K562 (cell line): ENCODE measurements around the gene IPO11.

ENCODE experiments used
- CEBPG ChIP-seq, 3 experiments: fragments of 200-800 bp in 1 of 3; sonication (Bioruptor generic) in 1 of 3; sonication (generic) in 1 of 3; formaldehyde crosslinking in 1 of 3; IDR thresholded peaks in 2 of 3; conservative IDR thresholded peaks in 1 of 3; 2 replicates each; pipeline versions ENCODE4 v1.6.1 to v1.8.0; 2016 to 2022; ENCODE audit warnings: missing compliant biosample characterization in 2 of 3, missing genetic modification characterization in 2 of 3, mild to moderate bottlenecking in 1 of 3, missing genetic modification reagents in 1 of 3
- ELF1 ChIP-seq: fragments of 200-800 bp; sonication (Bioruptor generic); IDR thresholded peaks from 2 replicates; pipeline ENCODE4 v1.6.1; 2016; ENCODE audit warnings: missing genetic modification characterization, missing compliant biosample characterization
- EP300 ChIP-seq: IDR thresholded peaks from 2 replicates; pipeline ENCODE4 v1.6.1; 2012; ENCODE audit warnings: low read length, improper control_type of control experiment
- HNRNPK ChIP-seq: fragments of 200-400 bp; formaldehyde crosslinking; IDR thresholded peaks from one replicate; pipeline ENCODE4 v1.6.1; 2018; ENCODE audit warnings: mild to moderate bottlenecking, low read depth, low read length; ENCODE audit not compliant: poor library complexity, severe bottlenecking
- KDM4B ChIP-seq, 2 experiments: fragments of 450-650 bp in 1 of 2; sonication (generic) in 1 of 2; IDR thresholded peaks; 2 replicates each; pipeline ENCODE4 v1.6.1; 2016 to 2017; ENCODE audit warnings: borderline replicate concordance in 2 of 2, antibody characterized with exemption in 1 of 2, low read depth in 1 of 2, mild to moderate bottlenecking in 1 of 2
- NFE2L1 ChIP-seq: fragments of 450-650 bp; IDR thresholded peaks from 2 replicates; pipeline ENCODE4 v1.6.1; 2016; ENCODE audit warnings: missing genetic modification characterization, low read depth, mild to moderate bottlenecking, missing compliant biosample characterization, moderate library complexity, borderline replicate concordance
- RB1 ChIP-seq: fragments of 450-650 bp; IDR thresholded peaks from 2 replicates; pipeline ENCODE4 v1.6.1; 2017; ENCODE audit warnings: low read depth, mild to moderate bottlenecking
- SIRT6 ChIP-seq: IDR thresholded peaks from one replicate; pipeline ENCODE4 v1.6.1; 2012; ENCODE audit warnings: low read depth, mild to moderate bottlenecking, control low read depth, inconsistent platforms, low read length, moderate library complexity
- TARDBP ChIP-seq: fragments of 450-650 bp; IDR thresholded peaks from 2 replicates; pipeline ENCODE4 v1.6.1; 2016
- TEAD2 ChIP-seq: fragments of 450-650 bp; IDR thresholded peaks from 2 replicates; pipeline ENCODE4 v1.6.1; 2016; ENCODE audit warnings: missing genetic modification characterization, control low read depth, missing compliant biosample characterization
- ZNF583 ChIP-seq: fragments of 250-450 bp; sonication (Bioruptor Pico); IDR thresholded peaks from 2 replicates; pipeline ENCODE4 v1.4.0; 2020
- TF ChIP-seq, protein P1 (sequence below), 3 experiments: IDR thresholded peaks in 2 of 3; conservative IDR thresholded peaks in 1 of 3; 2 replicates each; pipeline ENCODE4 v1.5.1; 2011 to 2012; ENCODE audit warnings: low read length in 3 of 3, mild to moderate bottlenecking in 3 of 3, control low read depth in 2 of 3, improper control_type of control experiment in 1 of 3, inconsistent platforms in 1 of 3, low read depth in 1 of 3, mixed read lengths in 1 of 3, moderate library complexity in 1 of 3; ENCODE audit not compliant: insufficient read depth in 2 of 3
- TF ChIP-seq, protein P2 (sequence below): fragments of 250-450 bp; sonication (Bioruptor Pico); IDR thresholded peaks from 2 replicates; pipeline ENCODE4 v1.5.0; 2020; ENCODE audit warnings: mild to moderate bottlenecking, borderline replicate concordance
- TF ChIP-seq, protein P3 (sequence below): sonication (generic); formaldehyde crosslinking; IDR thresholded peaks from 2 replicates; pipeline ENCODE4 v1.9.0; 2022; ENCODE audit warnings: mild to moderate bottlenecking, missing genetic modification reagents

DNA sequence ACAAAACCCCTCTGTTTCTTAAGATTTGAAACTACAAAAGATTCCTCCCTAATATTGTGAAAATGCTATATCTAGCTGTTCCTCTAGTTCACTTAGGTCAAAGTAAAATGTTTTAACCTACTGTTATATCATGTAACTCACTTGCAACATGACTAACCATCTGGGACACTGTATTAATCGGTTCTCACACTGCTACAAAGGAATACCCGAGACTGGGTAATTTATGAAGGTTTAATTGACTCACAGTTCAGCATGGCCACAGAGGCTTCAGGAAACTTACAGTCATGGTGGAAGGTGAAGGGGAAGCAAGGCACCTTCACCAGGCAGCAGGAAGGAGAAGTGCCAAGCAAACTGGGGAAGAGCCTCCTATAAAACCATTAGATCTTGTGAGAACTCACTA is 43.5 kb upstream of the IPO11 start:
- TF ChIP-seq TARDBP (no peak), ELF1 (tag) (no peak), NFE2L1 (no peak), ZNF583 (CRISPR knock-in tag) (no peak), KDM4B (IDR thresholded peaks at IDR 0.05; ENCODE audit: borderline replicate concordance in 2 of 2, low read depth in 1 of 2) (no peak), EP300 (no peak), TEAD2 (tag) (no peak), RB1 (no peak), CEBPG (CRISPR knock-in tag; IDR thresholded peaks at IDR 0.05) (no peak), CEBPG (tag; conservative IDR thresholded peaks at IDR 0.05 in 1 of 2, IDR thresholded peaks at IDR 0.05 in 1 of 2) (no peak), HNRNPK (no peak), SIRT6 (no peak)
- TF ChIP-seq, protein P1, sequence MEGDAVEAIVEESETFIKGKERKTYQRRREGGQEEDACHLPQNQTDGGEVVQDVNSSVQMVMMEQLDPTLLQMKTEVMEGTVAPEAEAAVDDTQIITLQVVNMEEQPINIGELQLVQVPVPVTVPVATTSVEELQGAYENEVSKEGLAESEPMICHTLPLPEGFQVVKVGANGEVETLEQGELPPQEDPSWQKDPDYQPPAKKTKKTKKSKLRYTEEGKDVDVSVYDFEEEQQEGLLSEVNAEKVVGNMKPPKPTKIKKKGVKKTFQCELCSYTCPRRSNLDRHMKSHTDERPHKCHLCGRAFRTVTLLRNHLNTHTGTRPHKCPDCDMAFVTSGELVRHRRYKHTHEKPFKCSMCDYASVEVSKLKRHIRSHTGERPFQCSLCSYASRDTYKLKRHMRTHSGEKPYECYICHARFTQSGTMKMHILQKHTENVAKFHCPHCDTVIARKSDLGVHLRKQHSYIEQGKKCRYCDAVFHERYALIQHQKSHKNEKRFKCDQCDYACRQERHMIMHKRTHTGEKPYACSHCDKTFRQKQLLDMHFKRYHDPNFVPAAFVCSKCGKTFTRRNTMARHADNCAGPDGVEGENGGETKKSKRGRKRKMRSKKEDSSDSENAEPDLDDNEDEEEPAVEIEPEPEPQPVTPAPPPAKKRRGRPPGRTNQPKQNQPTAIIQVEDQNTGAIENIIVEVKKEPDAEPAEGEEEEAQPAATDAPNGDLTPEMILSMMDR (IDR thresholded peaks at IDR 0.05 in 2 of 3, conservative IDR thresholded peaks at IDR 0.05 in 1 of 3; ENCODE audit: insufficient read depth in 2 of 3, low read depth in 1 of 3, low read length in 3 of 3): no peak
- TF ChIP-seq, protein P2, sequence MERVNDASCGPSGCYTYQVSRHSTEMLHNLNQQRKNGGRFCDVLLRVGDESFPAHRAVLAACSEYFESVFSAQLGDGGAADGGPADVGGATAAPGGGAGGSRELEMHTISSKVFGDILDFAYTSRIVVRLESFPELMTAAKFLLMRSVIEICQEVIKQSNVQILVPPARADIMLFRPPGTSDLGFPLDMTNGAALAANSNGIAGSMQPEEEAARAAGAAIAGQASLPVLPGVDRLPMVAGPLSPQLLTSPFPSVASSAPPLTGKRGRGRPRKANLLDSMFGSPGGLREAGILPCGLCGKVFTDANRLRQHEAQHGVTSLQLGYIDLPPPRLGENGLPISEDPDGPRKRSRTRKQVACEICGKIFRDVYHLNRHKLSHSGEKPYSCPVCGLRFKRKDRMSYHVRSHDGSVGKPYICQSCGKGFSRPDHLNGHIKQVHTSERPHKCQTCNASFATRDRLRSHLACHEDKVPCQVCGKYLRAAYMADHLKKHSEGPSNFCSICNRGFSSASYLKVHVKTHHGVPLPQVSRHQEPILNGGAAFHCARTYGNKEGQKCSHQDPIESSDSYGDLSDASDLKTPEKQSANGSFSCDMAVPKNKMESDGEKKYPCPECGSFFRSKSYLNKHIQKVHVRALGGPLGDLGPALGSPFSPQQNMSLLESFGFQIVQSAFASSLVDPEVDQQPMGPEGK (CRISPR knock-in tag): no peak
- TF ChIP-seq, protein P3, sequence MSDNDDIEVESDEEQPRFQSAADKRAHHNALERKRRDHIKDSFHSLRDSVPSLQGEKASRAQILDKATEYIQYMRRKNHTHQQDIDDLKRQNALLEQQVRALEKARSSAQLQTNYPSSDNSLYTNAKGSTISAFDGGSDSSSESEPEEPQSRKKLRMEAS (CRISPR knock-in tag): no peak
